ENCODE measurements around the gene LRPAP1.

Gene LRPAP1

GRCh38 chr4:3471886-3472285 lies 60.3 kb downstream of the LRPAP1 start:
- DNase-seq (ENCODE audit: insufficient read length, low spot score) (no peak), FAIRE-seq (no peak)
- no peak for TF ChIP-seq CTCF (IDR thresholded peaks at IDR 0.05; ENCODE audit: insufficient read depth, missing control alignments)

- TF ChIP-seq CTCF (IDR thresholded peaks at IDR 0.05; ENCODE audit: insufficient read depth, missing control alignments), result no peak
- FAIRE-seq (no peak), DNase-seq (ENCODE audit: insufficient read length, low spot score) (no peak)
Measured at GRCh38 chr4:3471098-3471760, 61.0 kb downstream of the LRPAP1 start.

- no peak for TF ChIP-seq CTCF (IDR thresholded peaks at IDR 0.05; ENCODE audit: insufficient read depth, missing control alignments)
- DNase-seq (ENCODE audit: insufficient read length, low spot score) (no peak), FAIRE-seq (no peak)
Measured at GRCh38 chr4:3470244-3471097, 61.8 kb downstream of the LRPAP1 start.

- DNase-seq (ENCODE audit: insufficient read length, low spot score), result no peak
- TF ChIP-seq CTCF (IDR thresholded peaks at IDR 0.05; ENCODE audit: insufficient read depth, missing control alignments), result no peak
- FAIRE-seq, result no peak
Measured at GRCh38 chr4:3469386-3470243, 62.6 kb downstream of the LRPAP1 start.

GRCh38 chr4:3468804-3469203 lies 63.4 kb downstream of the LRPAP1 start:
- DNase-seq (ENCODE audit: insufficient read length, low spot score) (no peak), FAIRE-seq (no peak)
- TF ChIP-seq CTCF (IDR thresholded peaks at IDR 0.05; ENCODE audit: insufficient read depth, missing control alignments), result no peak

- DNase-seq (ENCODE audit: insufficient read length, low spot score) (no peak), FAIRE-seq (no peak)
- no peak for TF ChIP-seq CTCF (IDR thresholded peaks at IDR 0.05; ENCODE audit: insufficient read depth, missing control alignments)
Measured at GRCh38 chr4:3468154-3468553, 64.1 kb downstream of the LRPAP1 start.

Data from D721Med (cell line).